HG03432 (cell line): Measurements from ENCODE around the gene TMEM121B.

Experiments
- ATAC-seq: cut with Tn5 transposase; IDR thresholded peaks from one replicate; pipeline ENCODE4 v1.9.1; 2021; ENCODE audit warnings: mild to moderate bottlenecking, moderate library complexity; ENCODE audit not compliant: unreplicated experiment

The TMEM121B gene

DNA sequence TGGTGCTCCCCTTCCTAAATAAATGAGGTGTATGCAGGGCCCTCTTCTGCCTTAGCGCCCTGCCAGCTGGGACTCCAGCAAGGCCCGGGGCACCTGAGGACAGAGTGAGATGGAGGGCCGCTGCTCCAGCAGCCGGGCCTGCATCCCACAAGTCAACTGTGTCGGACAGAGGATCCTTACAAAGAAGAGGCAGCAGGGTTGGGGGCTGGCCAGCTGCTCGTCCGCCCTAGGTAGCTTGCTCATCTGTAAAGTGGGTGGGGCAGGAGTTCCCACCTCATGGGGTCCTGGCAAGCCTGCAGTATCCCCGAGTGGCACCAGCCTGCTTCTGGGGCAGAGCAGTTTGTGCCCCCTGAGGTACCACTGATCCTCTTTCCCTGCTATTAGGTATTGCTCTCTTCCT lies 7.6 kb downstream of the TMEM121B start:
- no peak for ATAC-seq

GRCh38 chr22:17112491-17113042 lies 8.6 kb downstream of the TMEM121B start:
- ATAC-seq, result no peak

- ATAC-seq, result no peak
Measured at GRCh38 chr22:17110791-17111550, 10.2 kb downstream of the TMEM121B start.

DNA sequence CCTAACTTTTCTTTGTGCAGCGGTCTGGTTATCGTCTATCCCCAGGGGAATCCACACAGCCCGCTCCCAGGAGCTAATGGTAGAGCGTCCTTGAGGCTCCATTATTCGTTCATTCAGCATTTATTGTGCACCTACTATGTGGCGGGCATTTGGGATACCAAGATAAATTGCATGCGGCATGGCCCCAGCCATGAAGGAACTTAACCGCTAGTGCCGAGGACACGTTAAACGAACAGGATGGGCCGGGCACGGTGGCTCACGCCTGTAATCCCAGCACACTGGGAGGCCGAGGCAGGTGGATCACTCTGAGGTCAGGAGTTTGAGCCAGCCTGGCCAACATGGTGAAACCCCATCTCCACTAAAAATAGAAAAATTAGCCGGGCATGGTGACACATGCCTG lies 11.2 kb downstream of the TMEM121B start:
- ATAC-seq, result no peak

GRCh38 chr22:17109113-17109865 lies 11.9 kb downstream of the TMEM121B start:
- no peak for ATAC-seq

- no peak for ATAC-seq
Measured at GRCh38 chr22:17108256-17109112, 12.7 kb downstream of the TMEM121B start.

GRCh38 chr22:17107547-17107810 lies 13.7 kb downstream of the TMEM121B start:
- ATAC-seq, result no peak

- ATAC-seq, result no peak
Measured at GRCh38 chr22:17106785-17107546, 14.2 kb downstream of the TMEM121B start.

DNA sequence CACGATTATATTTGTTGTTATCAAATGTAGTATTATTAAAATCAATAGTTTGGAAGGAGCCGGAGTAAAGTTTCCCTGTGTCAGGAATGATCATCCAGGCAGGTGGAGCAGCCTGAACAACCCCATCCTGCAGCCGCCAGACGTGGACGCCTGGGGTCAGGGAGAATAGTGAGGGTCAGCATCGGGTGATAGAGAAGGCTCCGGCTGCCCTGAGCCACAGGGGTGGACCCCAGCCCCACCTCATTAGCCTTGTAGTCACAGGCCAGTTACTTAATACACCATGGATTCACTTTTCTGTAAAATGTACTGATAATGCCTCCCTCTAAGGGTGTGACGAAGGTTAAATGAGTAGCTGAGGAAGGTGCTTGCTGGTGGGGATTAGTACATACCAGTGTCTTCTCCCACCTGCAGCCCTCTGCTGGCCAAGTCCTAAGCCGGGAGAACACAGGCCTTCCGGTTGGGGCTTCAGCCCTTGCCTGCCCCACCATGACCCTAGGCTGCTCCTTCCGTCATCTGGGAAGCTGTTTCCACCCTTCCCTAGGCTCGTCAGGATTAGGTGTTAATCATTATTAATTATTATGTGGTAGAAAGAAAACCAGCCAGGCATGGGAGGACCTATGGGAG lies 14.9 kb downstream of the TMEM121B start:
- ATAC-seq, result no peak

- no peak for ATAC-seq
Measured at GRCh38 chr22:17105143-17106129, 15.7 kb downstream of the TMEM121B start.

- no peak for ATAC-seq
Measured at GRCh38 chr22:17104336-17104935, 16.7 kb downstream of the TMEM121B start.

GRCh38 chr22:17103351-17103750 lies 17.8 kb downstream of the TMEM121B start:
- ATAC-seq, result no peak

DNA sequence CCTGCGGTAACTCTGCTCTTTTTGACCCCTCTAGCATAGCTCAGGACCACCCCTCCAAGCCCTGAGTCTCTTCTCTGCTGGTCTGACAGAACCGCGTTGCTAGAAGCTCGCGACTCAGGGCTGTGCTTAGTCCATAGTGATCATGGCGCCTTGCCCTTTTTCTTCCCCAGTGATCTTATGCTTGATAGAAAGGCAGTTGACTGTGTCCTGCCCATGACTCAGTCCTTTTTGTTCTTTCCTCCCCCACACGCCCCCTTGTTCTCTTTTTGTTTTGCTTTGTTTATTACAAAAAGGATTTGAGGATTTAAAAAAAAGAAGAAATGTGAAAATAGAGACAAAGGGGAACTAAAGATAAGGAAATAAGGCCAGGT lies 18.9 kb downstream of the TMEM121B start:
- no peak for ATAC-seq

DNA sequence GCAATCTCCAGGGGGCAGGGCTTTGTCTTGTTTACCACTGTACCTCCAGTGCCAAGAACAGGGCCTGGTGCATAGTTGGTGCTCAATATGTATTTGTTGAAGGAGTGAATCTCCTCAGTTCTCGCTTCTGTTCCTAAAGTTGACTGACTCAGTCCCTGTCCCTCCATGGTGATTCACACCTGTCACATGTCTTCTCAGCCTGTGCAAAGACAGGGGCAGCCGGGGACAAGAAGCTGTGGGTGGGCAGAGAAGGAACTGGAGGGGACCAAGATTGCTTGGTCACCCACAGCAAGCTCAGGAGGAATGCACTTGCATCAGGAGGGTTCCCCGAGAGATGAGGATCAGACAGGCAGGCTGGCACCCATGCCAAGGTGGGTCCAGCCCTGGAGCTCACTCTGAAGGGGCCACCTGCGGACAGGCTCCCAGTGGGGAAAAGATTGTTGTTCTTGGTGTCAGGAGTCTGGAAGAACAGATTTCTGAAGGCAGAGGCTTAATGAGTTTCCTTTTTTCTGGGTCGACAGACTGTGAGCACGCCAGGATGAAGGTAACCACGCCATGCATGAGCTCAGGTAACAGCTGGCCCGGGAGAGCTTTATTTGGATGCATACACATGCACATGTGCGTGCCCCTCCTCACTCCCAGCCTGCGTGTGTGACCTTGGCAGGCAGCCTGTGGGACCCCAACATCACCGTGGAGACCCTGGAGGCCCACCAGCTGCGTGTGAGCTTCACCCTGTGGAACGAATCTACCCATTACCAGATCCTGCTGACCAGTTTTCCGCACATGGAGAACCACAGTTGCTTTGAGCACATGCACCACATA lies 19.5 kb downstream of the TMEM121B start:
- ATAC-seq, result no peak

DNA sequence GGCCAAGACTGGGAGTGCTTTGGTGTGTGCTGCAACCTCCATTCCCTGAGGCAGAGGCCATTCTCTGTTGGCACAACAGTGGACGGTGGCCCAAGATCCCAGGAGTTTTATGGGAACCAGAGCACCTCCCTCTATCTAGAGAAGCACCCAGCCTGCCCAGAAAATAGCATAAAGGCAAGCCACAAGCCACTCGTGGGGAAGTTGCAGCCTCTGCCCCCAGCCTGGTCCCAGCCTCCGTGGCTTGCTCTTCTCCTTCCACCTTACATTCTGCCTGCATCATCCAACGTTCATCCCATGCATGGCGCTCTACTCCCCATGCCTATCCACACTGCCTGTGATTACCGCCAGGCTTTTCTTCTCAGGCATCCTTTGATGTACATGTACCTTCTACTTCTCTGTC lies 20.5 kb downstream of the TMEM121B start:
- no peak for ATAC-seq

- no peak for ATAC-seq
Measured at GRCh38 chr22:17098379-17098819, 22.8 kb downstream of the TMEM121B start.

DNA sequence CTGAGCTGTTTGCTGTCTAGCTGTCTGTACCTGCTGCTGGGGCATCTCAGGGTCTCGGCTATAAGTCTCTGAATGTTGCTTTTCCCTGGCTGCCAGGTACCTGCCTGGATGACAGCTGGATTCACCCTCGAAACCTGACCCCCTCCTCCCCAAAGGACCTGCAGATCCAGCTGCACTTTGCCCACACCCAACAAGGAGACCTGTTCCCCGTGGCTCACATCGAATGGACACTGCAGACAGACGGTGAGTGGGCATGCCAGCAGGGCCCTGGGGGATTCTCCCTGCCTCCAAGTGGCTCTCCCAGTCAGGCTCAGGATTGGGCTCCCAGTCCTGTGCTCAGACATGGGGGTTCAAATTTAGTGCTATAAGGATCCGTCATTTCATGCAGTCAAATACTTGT lies 23.5 kb downstream of the TMEM121B start:
- ATAC-seq, result no peak

GRCh38 chr22:17097062-17097461 lies 24.1 kb downstream of the TMEM121B start:
- no peak for ATAC-seq
